Sigmoid colon (tissue), 7 donors: ENCODE results near the gene UCN. TPM values are rescaled to one million over a fixed set of nuclear protein-coding genes. Genes with fewer than 3 reads are reported as not detected.

Experiments
- DNase-seq: peaks from one replicate; pipeline ENCODE4 v3.0.0-alpha.2; 2019
- H3K27ac ChIP-seq, 4 donors: fragments of 200-600 bp; sonication (generic); one replicate each; pipeline ENCODE4 v1.5.1; 2016 to 2019; ENCODE audit warnings: mild to moderate bottlenecking in 1 of 4
- H3K27me3 ChIP-seq, 3 donors: fragments of 200-600 bp; sonication (generic); one replicate each; pipeline ENCODE4 v1.5.1; 2019; ENCODE audit warnings: mild to moderate bottlenecking in 1 of 3
- H3K36me3 ChIP-seq, 4 donors: fragments of 200-600 bp; sonication (generic); one replicate each; pipeline ENCODE4 v1.5.1; 2016 to 2019
- H3K4me1 ChIP-seq, 4 donors: fragments of 200-600 bp; sonication (generic); one replicate each; pipeline ENCODE4 v1.5.1; 2017 to 2019
- H3K4me3 ChIP-seq, 4 donors: fragments of 200-600 bp; sonication (generic); one replicate each; pipeline ENCODE4 v1.5.1; 2017 to 2019; ENCODE audit warnings: mild to moderate bottlenecking in 2 of 4, moderate library complexity in 1 of 4
- H3K9me3 ChIP-seq, 4 donors: fragments of 200-600 bp in 3 of 4; sonication (generic) in 3 of 4; one replicate each; pipeline versions ENCODE4 v1.5.1 to v1.6.1; 2013 to 2019
- CTCF ChIP-seq, 4 experiments: fragments of 450-650 bp in 3 of 4; fragments of 200-600 bp in 1 of 4; IDR thresholded peaks; one replicate each; pipeline ENCODE4 v1.5.1; 2016 to 2019; ENCODE audit warnings: antibody characterized with exemption in 4 of 4, mild to moderate bottlenecking in 3 of 4, moderate library complexity in 2 of 4
- EP300 ChIP-seq, 4 donors: sonication (generic); formaldehyde crosslinking; IDR thresholded peaks; one replicate each; pipeline ENCODE4 v1.6.1; 2017; ENCODE audit warnings: antibody characterized with exemption in 4 of 4
- POLR2A ChIP-seq, 2 donors: fragments of 450-650 bp; IDR thresholded peaks; one replicate each; pipeline ENCODE4 v1.6.1; 2016; ENCODE audit warnings: antibody characterized with exemption in 2 of 2, mild to moderate bottlenecking in 2 of 2, moderate library complexity in 2 of 2
- POLR2AphosphoS5 ChIP-seq, 4 donors: sonication (generic); formaldehyde crosslinking; IDR thresholded peaks; one replicate each; pipeline ENCODE4 v1.6.1; 2017; ENCODE audit warnings: antibody characterized with exemption in 4 of 4
- WGBS, 2 donors: extraction: QIAGEN DNeasy Blood & Tissue Kit; methylation state at CpG; one replicate each; pipeline ENCODE4 v1.1.7; 2013; 5-methylcytosine and 5-hydroxymethylcytosine counted together
- intact Hi-C: fragments of 100-400 bp; cut with DNase I; formaldehyde crosslinking; loops from one replicate; pipeline ENCODE4 v1.15.1; 2023
- polyA plus RNA-seq, 3 donors: library from polyadenylated mRNA; stranded (reverse); fragments of 200-250 nt; gene quantifications; one replicate each; pipeline ENCODE4 v1.2.3, GENCODE V29; 2013
- total RNA-seq, 4 donors: library from RNA; depleted of rRNA; stranded (reverse); fragments of >200 nt; gene quantifications; one replicate each; pipeline ENCODE4 v1.1.0, GENCODE V29; 2016
- donor health status: healthy with polysubstance abuse.
- donor health status: Bipolar disorder and iron deficiency.
- donor health status: healthy.

UCN gene
- total and polyA plus RNA-seq, 7 donors = 0.71 to 6.5 (median 1.6) TPM; not detected in 2

- 75 to 80% methylated on average over 5 of the region's 5 CpGs for WGBS, 2 donors
- H3K36me3 ChIP-seq = no peaks in the 10 kb centered on the region
- intact Hi-C loops = loop anchor here (5.0 kb wide), 1 partner anchor 320 kb away; no protein-coding TSS in a partner anchor
- TF ChIP-seq POLR2AphosphoS5 (IDR thresholded peaks at IDR 0.05) (no peak), CTCF (IDR thresholded peaks at IDR 0.05) (no peak), EP300 (IDR thresholded peaks at IDR 0.05) (no peak), POLR2A (IDR thresholded peaks at IDR 0.05) (no peak)
- DNase-seq = no peak
- no peak within 1 kb of the TSS for H3K4me3 ChIP-seq
- no peak within 1 kb of the TSS for H3K27ac ChIP-seq
- H3K27me3 ChIP-seq = peaks cover 0 to 35% (median 4%) of the 10 kb centered on the region in 3 donors
- no peaks in the 10 kb centered on the region for H3K4me1 ChIP-seq
- H3K9me3 ChIP-seq = no peaks in the 10 kb centered on the region
Observed at GRCh38 chr2:27281855-27282559, 26.2 kb downstream of the UCN start, which contains the start of gene TRIM54. Gene TRIM54 (plus strand): TSS chr2:27282429. CDS start chr2:27282732, 303 bp downstream.

GRCh38 chr2:27281442-27281841 is 26.8 kb downstream of the UCN start:
- 71 to 77% methylated on average over 3 of the region's 3 CpGs for WGBS, 2 donors
- no peaks in the 10 kb centered on the region for H3K9me3 ChIP-seq
- no peaks in the 10 kb centered on the region for H3K36me3 ChIP-seq
- H3K27me3 ChIP-seq = peaks cover 0 to 39% (median 4%) of the 10 kb centered on the region in 3 donors
- no peak overlapping the region for H3K27ac ChIP-seq
- TF ChIP-seq CTCF (IDR thresholded peaks at IDR 0.05) (no peak), POLR2A (IDR thresholded peaks at IDR 0.05) (no peak), POLR2AphosphoS5 (IDR thresholded peaks at IDR 0.05) (no peak), EP300 (IDR thresholded peaks at IDR 0.05) (no peak)
- no peak overlapping the region for H3K4me3 ChIP-seq
- no peaks in the 10 kb centered on the region for H3K4me1 ChIP-seq
- no peak for DNase-seq
- intact Hi-C loops = loop anchor here (5.0 kb wide), 1 partner anchor 319 kb away; no protein-coding TSS in a partner anchor

- peaks cover 0 to 42% (median 4%) of the 10 kb centered on the region in 3 donors for H3K27me3 ChIP-seq
- DNase-seq = no peak
- H3K4me1 ChIP-seq = no peaks in the 10 kb centered on the region
- intact Hi-C loops = loop anchor here (1.0 to 5.0 kb wide), 2 partner anchors 183 to 319 kb away; no protein-coding TSS in a partner anchor
- 69 to 83% methylated on average over 3 of the region's 3 CpGs for WGBS, 2 donors
- no peak overlapping the region for H3K4me3 ChIP-seq
- no peaks in the 10 kb centered on the region for H3K9me3 ChIP-seq
- no peak overlapping the region for H3K27ac ChIP-seq
- H3K36me3 ChIP-seq = no peaks in the 10 kb centered on the region
- TF ChIP-seq EP300 (IDR thresholded peaks at IDR 0.05) (no peak), POLR2A (IDR thresholded peaks at IDR 0.05) (no peak), CTCF (IDR thresholded peaks at IDR 0.05) (no peak), POLR2AphosphoS5 (IDR thresholded peaks at IDR 0.05) (no peak)
Observed at GRCh38 chr2:27280826-27281225, 27.4 kb downstream of the UCN start.

GRCh38 chr2:27278010-27278409 is 30.2 kb downstream of the UCN start:
- no peak overlapping the region for H3K27ac ChIP-seq
- 71 to 91% methylated on average over 1 of the region's 1 CpG for WGBS, 2 donors
- DNase-seq = no peak
- H3K4me3 ChIP-seq = no peak overlapping the region
- no peaks in the 10 kb centered on the region for H3K9me3 ChIP-seq
- H3K36me3 ChIP-seq = no peaks in the 10 kb centered on the region
- no peak for TF ChIP-seq POLR2AphosphoS5 (IDR thresholded peaks at IDR 0.05)
- TF ChIP-seq POLR2A (IDR thresholded peaks at IDR 0.05) = no peak
- TF ChIP-seq EP300 (IDR thresholded peaks at IDR 0.05) = no peak
- TF ChIP-seq CTCF (IDR thresholded peaks at IDR 0.05) = no peak
- no peaks in the 10 kb centered on the region for H3K4me1 ChIP-seq
- H3K27me3 ChIP-seq = peaks cover 0 to 42% (median 6%) of the 10 kb centered on the region in 3 donors
- intact Hi-C loops = no loop called here
